WTC11 (cell line): Measurements from ENCODE around the gene FZD2. TPM values are rescaled to one million over a fixed set of nuclear protein-coding genes. Genes with fewer than 3 reads are reported as not detected.

Experiments
- ATAC-seq: fragments of 200-7000 bp; cut with Tn5 transposase; 2 replicates; pipeline ENCODE4 v1.10.0; 2021; ENCODE audit warnings: mild to moderate bottlenecking, moderate library complexity
- CTCF ChIA-PET: fragments of 300-600 bp; sonication (Branson Sonifier 250); formaldehyde crosslinking; loops from one replicate; lab custom pipeline; 2021; ENCODE audit warnings: antibody characterized with exemption; lab: Charles Lee
- POLR2A ChIA-PET: fragments of 350-600 bp; sonication (Branson Sonifier 250); formaldehyde crosslinking; loops from one replicate; lab custom pipeline; 2021; ENCODE audit warnings: antibody characterized with exemption; lab: Charles Lee
- DNase-seq: peaks from one replicate; pipeline ENCODE4 v3.0.0; 2021; ENCODE audit warnings: low spot score
- H3K27ac Mint-ChIP-seq: 2 replicates; pipeline ENCODE4 v1.8.0; 2021; ENCODE audit warnings: mixed read lengths
- H3K27me3 Mint-ChIP-seq: 2 replicates; pipeline ENCODE4 v1.8.0; 2021; ENCODE audit warnings: low read depth, mild to moderate bottlenecking, moderate library complexity, mixed read lengths
- H3K36me3 Mint-ChIP-seq: 2 replicates; pipeline ENCODE4 v1.8.0; 2021; ENCODE audit warnings: mixed read lengths
- H3K4me1 Mint-ChIP-seq: 2 replicates; pipeline ENCODE4 v1.8.0; 2022; ENCODE audit warnings: mixed read lengths
- H3K4me3 Mint-ChIP-seq: 2 replicates; pipeline ENCODE4 v1.8.0; 2021; ENCODE audit warnings: mild to moderate bottlenecking, moderate library complexity, mixed read lengths
- H3K9me3 Mint-ChIP-seq: 2 replicates; pipeline ENCODE4 v1.8.0; 2021; ENCODE audit warnings: mixed read lengths
- AR ChIP-seq: fragments of 250-450 bp; sonication (Bioruptor Pico); IDR thresholded peaks from 2 replicates; pipeline ENCODE4 v1.9.0; 2021; ENCODE audit warnings: mild to moderate bottlenecking
- CDX4 ChIP-seq: fragments of 250-450 bp; sonication (Bioruptor Pico); IDR thresholded peaks from 2 replicates; pipeline ENCODE4 v1.9.0; 2021; ENCODE audit warnings: moderate library complexity, mild to moderate bottlenecking, inconsistent platforms, borderline replicate concordance
- CTCF ChIP-seq: fragments of 200-600 bp; IDR thresholded peaks from 2 replicates; pipeline ENCODE4 v1.8.0; 2022; ENCODE audit warnings: antibody characterized with exemption
- E2F5 ChIP-seq: sonication (generic); formaldehyde crosslinking; IDR thresholded peaks from 2 replicates; pipeline ENCODE4 v1.8.1; 2022; ENCODE audit warnings: mild to moderate bottlenecking, moderate library complexity, missing genetic modification reagents
- ESRRA ChIP-seq: sonication (generic); formaldehyde crosslinking; IDR thresholded peaks from 2 replicates; pipeline ENCODE4 v1.8.1; 2022; ENCODE audit warnings: mild to moderate bottlenecking, missing genetic modification reagents, borderline replicate concordance
- ETV6 ChIP-seq: sonication (generic); formaldehyde crosslinking; IDR thresholded peaks from 2 replicates; pipeline ENCODE4 v1.8.1; 2022; ENCODE audit warnings: mild to moderate bottlenecking, missing genetic modification reagents
- FOXJ3 ChIP-seq: sonication (generic); formaldehyde crosslinking; IDR thresholded peaks from 2 replicates; pipeline ENCODE4 v1.9.0; 2021; ENCODE audit warnings: missing genetic modification reagents, mild to moderate bottlenecking, borderline replicate concordance
- FOXP1 ChIP-seq: sonication (generic); formaldehyde crosslinking; IDR thresholded peaks from 2 replicates; pipeline ENCODE4 v1.8.0; 2022; ENCODE audit warnings: missing genetic modification reagents, mild to moderate bottlenecking, moderate library complexity, borderline replicate concordance
- IRF1 ChIP-seq: sonication (generic); formaldehyde crosslinking; IDR thresholded peaks from 2 replicates; pipeline ENCODE4 v1.8.0; 2023; ENCODE audit warnings: missing genetic modification reagents
- JAZF1 ChIP-seq: fragments of 250-450 bp; sonication (Bioruptor Pico); IDR thresholded peaks from 2 replicates; pipeline ENCODE4 v1.9.0; 2021; ENCODE audit warnings: moderate library complexity, mild to moderate bottlenecking, inconsistent platforms
- MYBL2 ChIP-seq: sonication (generic); formaldehyde crosslinking; IDR thresholded peaks from 2 replicates; pipeline ENCODE4 v1.8.1; 2023; ENCODE audit warnings: mild to moderate bottlenecking, moderate library complexity, missing genetic modification reagents
- NFATC4 ChIP-seq: fragments of 250-450 bp; sonication (Bioruptor Pico); IDR thresholded peaks from 2 replicates; pipeline ENCODE4 v1.9.0; 2021; ENCODE audit warnings: mild to moderate bottlenecking
- PREB ChIP-seq: sonication (generic); formaldehyde crosslinking; IDR thresholded peaks from 2 replicates; pipeline ENCODE4 v1.8.1; 2022; ENCODE audit warnings: mild to moderate bottlenecking, missing genetic modification reagents, moderate library complexity, borderline replicate concordance
- RORB ChIP-seq: fragments of 250-450 bp; sonication (Bioruptor Pico); IDR thresholded peaks from 2 replicates; pipeline ENCODE4 v1.9.0; 2021; ENCODE audit warnings: mild to moderate bottlenecking
- SOX15 ChIP-seq: fragments of 250-450 bp; sonication (Bioruptor Pico); IDR thresholded peaks from 2 replicates; pipeline ENCODE4 v1.9.0; 2021; ENCODE audit warnings: mild to moderate bottlenecking
- ZBTB21 ChIP-seq: sonication (generic); formaldehyde crosslinking; IDR thresholded peaks from 2 replicates; pipeline ENCODE4 v1.8.1; 2023; ENCODE audit warnings: mild to moderate bottlenecking, missing genetic modification reagents, borderline replicate concordance
- ZNF121 ChIP-seq: sonication (generic); formaldehyde crosslinking; IDR thresholded peaks from 2 replicates; pipeline ENCODE4 v1.8.0; 2023; ENCODE audit warnings: missing genetic modification reagents
- ZNF219 ChIP-seq: sonication (generic); formaldehyde crosslinking; IDR thresholded peaks from 2 replicates; pipeline ENCODE4 v1.8.0; 2023; ENCODE audit warnings: missing genetic modification reagents, mild to moderate bottlenecking, borderline replicate concordance
- ZNF512 ChIP-seq: sonication (generic); formaldehyde crosslinking; IDR thresholded peaks from 2 replicates; pipeline ENCODE4 v1.8.1; 2022; ENCODE audit warnings: missing genetic modification reagents, borderline replicate concordance
- total RNA-seq: library from RNA; stranded (reverse); gene quantifications from 3 replicates; pipeline ENCODE4 v1.2.3, GENCODE V29; 2021

Gene FZD2
- total RNA-seq, 1 experiment from 2014 or later, result 42.8 TPM

- ChIA-PET CTCF (interaction anchor here (1.2 to 1.7 kb wide), 2 partner anchors 29 to 40 kb away, joined by 3 to 4 read pairs; no protein-coding TSS in a partner anchor), POLR2A (no interaction called here)
- DNase-seq (no peak), ATAC-seq (no peak)
- TF ChIP-seq NFATC4 (CRISPR knock-in tag) (no peak), CDX4 (CRISPR knock-in tag) (no peak), JAZF1 (no peak), MYBL2 (CRISPR knock-in tag) (no peak), SOX15 (CRISPR knock-in tag) (no peak), E2F5 (CRISPR knock-in tag) (no peak), ESRRA (CRISPR knock-in tag) (no peak), FOXJ3 (CRISPR knock-in tag) (no peak), FOXP1 (CRISPR knock-in tag) (no peak), ETV6 (CRISPR knock-in tag) (no peak), ZBTB21 (CRISPR knock-in tag) (no peak), ZNF219 (CRISPR knock-in tag) (no peak)
- Mint-ChIP-seq H3K36me3 (no peaks in the 10 kb centered on the region), H3K4me3 (no peak overlapping the region), H3K27me3 (peaks cover 35% of the 10 kb centered on the region), H3K9me3 (no peaks in the 10 kb centered on the region), H3K4me1 (peaks cover 49% of the 10 kb centered on the region), H3K27ac (no peak overlapping the region)
Measured at GRCh38 chr17:44552361-44552760, 4.9 kb upstream of the FZD2 start.

GRCh38 chr17:44555099-44555498 lies 2.2 kb upstream of the FZD2 start:
- Mint-ChIP-seq H3K36me3 (peaks cover 7% of the 10 kb centered on the region), H3K27ac (0 out of 2 replicates have a peak overlapping the region, but pooled peaks have one; percentile 100), H3K4me3 (peak overlapping the region; percentile 94), H3K9me3 (0 out of 2 replicates have a peak, but pooled peaks cover 3% of the 10 kb centered on the region), H3K4me1 (peaks cover 39% of the 10 kb centered on the region), H3K27me3 (peaks cover 40% of the 10 kb centered on the region)
- ChIA-PET CTCF (interaction anchor here (0.5 to 5.7 kb wide), 7 partner anchors 9 to 53 kb away, joined by 3 to 65 read pairs (median 4); no protein-coding TSS in a partner anchor), POLR2A (interaction anchor here (0.6 to 5.1 kb wide), 2 partner anchors 10 to 434 kb away, joined by 3 to 79 read pairs; no protein-coding TSS in a partner anchor)
- DNase-seq, result no peak
- ATAC-seq, result no peak
- TF ChIP-seq PREB, result no peak
- no peak for TF ChIP-seq RORB (CRISPR knock-in tag)
- no peak for TF ChIP-seq IRF1 (CRISPR knock-in tag)
- TF ChIP-seq ZNF512, result no peak
- no peak for TF ChIP-seq ZNF121
- no peak for TF ChIP-seq CTCF
- no peak for TF ChIP-seq AR (CRISPR knock-in tag)
